NCI-H2081 (cell line): ENCODE data around the gene CTCFL.
"Not testable (repeated sequence)": the region's sequence is repeated elsewhere in the genome, so short reads cannot be mapped to it uniquely, and the experiment has no call there.

Experiments used
- DNase-seq, 2 experiments: peaks; one replicate each; lab custom pipeline; 2025; lab: John Stamatoyannopoulos, UW

CTCFL gene

DNA sequence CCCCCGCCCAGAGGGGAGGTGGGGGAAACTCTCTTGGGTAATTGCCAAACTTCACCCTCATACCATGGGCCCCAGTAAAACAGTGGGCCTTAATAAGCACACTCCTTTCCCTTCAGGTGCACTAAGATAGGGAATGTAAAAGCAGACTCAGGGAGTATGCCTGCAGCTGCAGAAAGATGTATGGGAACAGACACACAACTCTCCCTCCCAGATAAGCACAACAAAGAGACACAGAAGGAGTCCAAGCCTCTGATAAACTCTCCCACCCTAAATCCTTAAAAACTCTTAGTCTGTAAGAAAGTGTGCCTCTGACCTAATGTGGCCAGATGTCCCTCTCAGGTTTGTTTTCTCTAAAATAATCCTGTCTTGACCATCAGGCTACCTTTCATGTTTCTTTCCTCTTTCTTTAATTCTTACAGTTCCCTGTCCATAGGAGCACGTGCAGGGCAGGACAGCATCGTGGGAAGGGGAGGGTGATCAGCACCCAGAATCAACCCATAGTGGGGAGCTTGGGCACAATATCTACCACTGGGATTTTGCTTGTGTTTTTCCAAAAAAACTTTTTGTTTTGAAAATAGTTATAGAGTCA lies 11.3 kb upstream of the CTCFL start:
- no peak for DNase-seq

- no peak for DNase-seq
Observed at GRCh38 chr20:57535297-57535696, 10.4 kb upstream of the CTCFL start.

DNA sequence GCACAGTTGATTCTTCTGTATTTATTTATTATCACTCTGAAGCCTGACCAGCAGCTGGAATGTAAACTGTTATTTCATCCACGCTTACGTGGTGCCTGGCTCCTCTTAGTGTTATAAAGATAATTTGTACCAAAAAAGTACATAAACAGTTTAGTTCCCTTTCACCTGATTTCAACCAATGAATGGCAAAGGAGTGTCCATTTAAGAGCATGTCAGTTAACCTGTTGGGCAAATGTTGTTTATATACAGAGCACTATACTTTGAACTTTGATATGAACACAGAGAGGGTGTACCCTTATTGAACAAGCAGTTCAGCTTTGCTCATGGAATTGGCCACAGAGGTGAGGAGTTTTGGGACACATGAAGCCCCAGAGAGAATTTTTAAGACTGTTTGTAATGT lies 7.2 kb upstream of the CTCFL start:
- DNase-seq, result no peak

DNA sequence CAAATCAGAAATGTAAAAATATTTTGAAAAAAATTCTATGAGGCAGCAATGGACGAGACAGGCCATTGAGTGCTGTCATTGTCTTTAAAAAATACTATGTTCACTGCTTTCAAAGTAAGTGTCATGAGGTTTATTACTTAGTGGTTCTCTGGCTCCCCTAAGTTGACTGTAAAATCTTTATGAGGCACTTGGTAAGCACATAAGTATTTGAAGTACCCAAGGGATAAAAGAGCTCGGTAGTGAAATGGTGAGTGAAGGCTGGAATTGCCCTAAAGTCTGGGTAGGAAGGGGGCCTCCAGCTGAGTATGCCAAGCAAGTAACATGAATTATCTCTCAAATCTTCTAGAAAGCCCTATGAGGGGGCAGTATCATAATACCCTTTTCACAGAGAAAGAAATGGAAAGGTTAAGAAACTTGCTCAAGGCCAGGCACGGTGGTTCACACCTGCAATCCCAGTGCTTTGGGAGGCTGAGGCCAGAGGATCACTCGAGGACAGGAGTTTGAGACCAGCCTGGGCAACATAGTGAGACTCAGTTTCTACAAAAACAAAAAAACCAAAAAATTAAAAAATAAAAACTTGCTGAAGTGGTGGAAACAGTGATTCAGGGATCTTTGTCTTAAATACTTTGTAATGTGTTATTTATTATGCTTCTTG lies 5.5 kb upstream of the CTCFL start:
- DNase-seq, result no peak

- DNase-seq, result no peak
Observed at GRCh38 chr20:57529810-57530209, 4.9 kb upstream of the CTCFL start.

GRCh38 chr20:57529160-57529585 lies 4.2 kb upstream of the CTCFL start:
- no peak for DNase-seq

GRCh38 chr20:57528148-57528547 lies 3.2 kb upstream of the CTCFL start:
- no peak for DNase-seq

- DNase-seq, result no peak
Observed at GRCh38 chr20:57527728-57528127, 2.8 kb upstream of the CTCFL start.

GRCh38 chr20:57526885-57527460 lies 2.0 kb upstream of the CTCFL start:
- no peak for DNase-seq

DNA sequence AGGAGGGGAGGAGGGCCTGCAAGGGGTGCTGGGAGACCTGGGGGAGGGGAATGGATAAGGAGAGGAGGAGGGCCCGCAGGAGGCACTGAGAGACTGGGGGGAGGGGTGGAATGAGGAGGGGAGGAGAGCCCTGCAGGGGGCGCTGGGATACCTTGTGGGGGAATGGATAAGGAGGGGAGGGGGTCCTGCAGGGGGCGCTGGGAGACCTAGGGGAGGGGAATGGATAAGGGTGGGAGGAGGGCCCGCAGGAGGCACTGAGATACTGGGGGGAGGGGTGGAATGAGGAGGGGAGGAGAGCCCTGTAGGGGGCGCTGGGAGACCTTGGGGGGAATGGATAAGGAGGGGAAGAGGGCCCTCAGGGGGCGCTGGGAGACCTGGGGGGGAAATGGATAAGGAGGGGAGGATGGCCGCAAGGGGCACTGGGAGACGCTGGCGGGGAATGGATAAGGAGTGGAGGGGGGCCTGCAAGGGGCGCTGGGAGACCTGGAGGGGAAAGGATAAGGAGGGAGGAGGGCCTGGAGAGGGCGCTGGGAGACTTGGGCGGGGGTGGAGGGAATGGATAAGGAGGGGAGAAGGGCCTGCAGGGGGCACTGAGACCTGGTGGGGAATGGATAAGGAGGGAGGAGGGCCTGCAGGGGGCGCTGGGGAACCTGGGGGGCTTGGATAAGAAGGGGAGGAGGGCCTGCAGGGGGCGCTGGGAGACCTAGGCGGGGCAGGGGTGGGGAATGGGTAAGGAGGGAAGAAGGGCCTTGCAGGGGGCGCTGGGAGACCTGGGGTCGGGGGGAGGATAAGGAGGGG lies 1.3 kb upstream of the CTCFL start:
- DNase-seq, result no peak

GRCh38 chr20:57525328-57526086 lies 567 bp upstream of the CTCFL start:
- no peak for DNase-seq

GRCh38 chr20:57523782-57524181 lies 1.2 kb downstream of the CTCFL start:
- no peak for DNase-seq

GRCh38 chr20:57522380-57523140 lies 2.4 kb downstream of the CTCFL start:
- DNase-seq, result peak in 1 of 2 experiments; percentile 17

DNA sequence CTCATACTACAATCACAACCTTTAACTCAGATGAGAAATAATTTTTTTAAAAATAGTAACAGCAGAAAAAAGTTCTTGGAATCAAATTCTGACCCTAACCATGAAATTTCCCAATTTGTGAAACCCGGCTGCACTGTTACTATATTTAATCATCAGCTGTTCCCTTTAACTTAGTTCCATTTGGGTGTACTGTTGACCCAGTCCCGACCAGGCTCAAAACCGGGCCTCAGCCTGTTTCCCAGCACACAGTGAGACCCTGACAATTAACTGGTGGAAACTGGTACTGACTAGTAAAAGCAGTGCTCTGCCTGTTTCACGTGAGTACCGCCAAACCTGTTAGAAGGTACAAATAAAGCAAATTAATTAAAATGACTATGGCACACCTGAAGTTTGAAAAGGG lies 7.0 kb downstream of the CTCFL start:
- no peak for DNase-seq

GRCh38 chr20:57514273-57514751 lies 10.6 kb downstream of the CTCFL start:
- DNase-seq, result peak; percentile 50 to 52

DNA sequence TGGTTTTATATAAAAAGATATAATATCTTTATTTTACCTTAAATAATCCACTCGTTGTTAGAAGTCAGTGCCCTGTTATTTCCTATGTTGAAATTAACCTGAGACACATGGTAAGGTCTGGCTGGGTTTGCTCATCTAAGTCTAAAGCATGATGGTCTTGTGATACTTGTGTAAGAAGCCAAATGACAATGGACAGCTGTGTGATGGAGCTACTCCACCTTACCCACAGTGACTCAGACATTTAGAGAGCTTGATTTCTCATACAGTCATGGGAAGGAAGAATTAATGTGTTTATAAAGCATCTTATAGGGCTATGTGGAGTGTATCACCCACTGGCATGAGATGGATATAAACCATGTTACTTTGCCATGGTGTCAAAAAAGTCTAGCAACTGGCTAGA lies 11.7 kb downstream of the CTCFL start:
- no peak for DNase-seq

DNA sequence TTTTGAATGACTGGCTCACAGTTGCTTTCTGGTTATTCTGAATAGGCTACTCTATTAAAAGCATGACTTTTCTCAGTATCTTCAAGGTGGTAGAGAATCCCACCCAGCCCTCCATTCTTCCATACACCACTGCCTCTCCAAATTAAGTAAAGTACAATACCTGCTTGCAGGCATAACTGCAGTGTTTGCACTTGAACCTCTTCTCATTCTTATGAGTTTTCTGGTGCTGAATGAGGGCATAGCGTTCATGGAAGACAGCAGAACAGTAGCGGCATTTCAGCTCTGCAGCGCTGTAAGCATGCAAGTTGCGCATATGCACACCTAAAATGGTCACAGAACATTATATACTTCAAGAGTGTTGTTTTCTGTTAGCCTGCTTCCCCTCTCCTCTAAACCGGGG lies 12.5 kb downstream of the CTCFL start:
- no peak for DNase-seq

DNA sequence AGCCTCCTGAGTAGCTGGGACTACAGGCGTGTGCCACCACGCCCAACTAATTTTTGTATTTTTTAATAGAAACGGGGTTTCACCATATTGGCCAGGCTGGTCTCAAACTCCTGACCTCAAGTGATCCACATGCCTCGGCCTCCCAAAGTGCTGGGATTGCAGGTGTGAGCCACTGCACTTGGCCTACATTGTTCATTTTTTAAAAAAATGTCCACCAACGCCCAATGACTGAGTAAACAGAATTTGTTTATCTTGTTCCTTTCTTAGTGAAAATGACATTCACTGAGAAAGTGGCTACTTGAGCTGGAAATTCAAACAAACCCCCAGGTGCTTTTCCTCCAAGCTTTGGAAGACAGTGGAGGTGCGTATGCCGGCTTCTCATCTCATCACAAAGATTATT lies 13.2 kb downstream of the CTCFL start:
- DNase-seq, result not testable (repeated sequence)

DNA sequence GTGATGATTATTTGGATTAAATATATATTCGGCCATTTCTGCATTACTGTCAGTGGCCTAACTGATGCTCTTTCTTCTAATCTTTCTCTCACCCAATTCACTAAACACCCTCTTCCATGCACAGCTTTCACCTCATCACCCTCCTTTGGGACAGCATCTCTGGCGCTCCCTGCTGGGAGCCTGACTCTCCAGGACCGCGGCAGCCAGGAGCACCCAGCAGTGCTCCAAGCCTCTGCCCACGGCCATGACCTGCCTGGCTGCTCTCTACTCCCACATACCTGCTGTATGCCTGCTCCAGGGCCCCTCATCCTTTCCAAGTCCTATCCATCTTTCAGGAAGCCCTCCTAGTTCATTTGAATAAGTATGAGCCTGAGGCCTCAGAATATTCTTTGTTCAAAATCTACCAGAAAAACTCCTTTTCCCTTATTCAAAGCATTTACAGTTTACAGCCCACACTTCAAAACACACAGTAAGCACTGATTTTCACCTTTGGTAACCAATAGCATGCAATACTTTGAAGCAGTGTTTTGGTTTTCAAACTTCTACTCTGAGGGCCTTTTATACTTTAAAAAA lies 15.2 kb downstream of the CTCFL start:
- no peak for DNase-seq

DNA sequence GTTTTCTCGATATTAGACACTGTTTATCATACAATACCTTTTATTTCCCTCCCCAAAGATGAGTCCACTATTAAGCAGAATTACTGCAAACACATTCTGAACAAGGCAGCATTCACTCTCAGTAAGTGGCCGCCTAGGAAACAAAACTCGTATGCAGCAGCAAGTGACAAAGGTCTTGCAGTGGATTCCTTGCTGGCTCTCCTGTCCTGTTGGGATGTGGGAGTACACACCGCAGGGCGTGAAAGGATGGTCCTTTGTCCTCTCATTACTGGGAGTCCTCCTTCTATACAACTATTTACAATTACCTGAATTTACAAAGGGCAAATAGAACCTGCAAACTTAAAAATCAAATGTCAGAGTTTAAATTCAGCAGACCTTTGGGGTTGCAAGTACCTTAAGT lies 16.1 kb downstream of the CTCFL start:
- DNase-seq, result peak in 1 of 2 experiments; percentile 22

DNA sequence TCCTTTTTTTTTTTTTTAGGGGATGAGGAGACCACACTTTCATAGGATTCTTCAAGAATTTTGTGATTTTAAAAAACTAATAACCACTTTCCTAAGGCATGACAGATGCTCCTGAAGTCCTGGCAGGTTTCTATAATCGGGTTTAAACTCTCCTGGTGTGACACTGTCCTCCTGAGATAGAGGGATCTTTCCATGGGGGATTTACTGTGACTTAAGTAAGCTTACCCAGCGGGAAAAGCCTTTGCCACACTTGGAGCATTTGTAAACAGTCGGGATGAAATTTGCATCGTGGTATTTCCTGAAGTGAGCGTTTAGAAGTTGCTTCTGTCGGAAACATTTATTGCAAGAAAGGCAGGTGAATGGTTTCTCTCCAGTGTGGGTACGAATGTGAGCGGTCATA lies 16.6 kb downstream of the CTCFL start:
- no peak for DNase-seq
